GM12865 (cell line): ENCODE results near the gene GRID2.
"Not testable (repeated sequence)": the region's sequence is repeated elsewhere in the genome, so short reads cannot be mapped to it uniquely, and the experiment has no call there.

Source experiments
- DNase-seq: peaks from one replicate; pipeline ENCODE4 v3.0.0; 2010; ENCODE audit warnings: low read depth
- H3K4me3 ChIP-seq: 2 replicates; pipeline ENCODE4 v1.5.1; 2011; ENCODE audit warnings: mild to moderate bottlenecking, low read depth, low read length, control low read depth
- TF ChIP-seq, protein P1 (sequence below): IDR thresholded peaks from 2 replicates; pipeline ENCODE4 v1.5.1; 2011; ENCODE audit warnings: low read length, control low read depth, low read depth, inconsistent platforms; ENCODE audit not compliant: insufficient read depth; ENCODE audit errors: missing control alignments

Gene GRID2

DNA sequence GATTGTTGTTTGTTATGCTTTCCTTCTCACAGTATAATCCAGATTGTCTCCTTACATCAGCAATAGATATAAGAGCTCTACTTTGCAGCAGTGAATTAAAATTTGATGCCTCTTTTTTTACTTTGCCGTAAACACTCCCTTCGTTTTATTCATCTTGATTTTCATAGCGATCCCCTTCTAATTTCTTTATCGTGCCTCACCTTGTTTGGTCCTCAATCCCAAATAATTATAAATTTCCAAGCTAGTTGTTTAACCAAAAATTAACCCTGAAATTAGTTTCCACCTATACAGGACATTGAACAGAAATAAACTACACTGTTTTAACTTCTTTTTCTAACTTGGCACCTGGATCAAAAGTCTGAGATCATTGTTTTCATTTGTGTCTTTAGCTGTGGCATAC is 35.1 kb upstream of the GRID2 start:
- TF ChIP-seq, protein P1, sequence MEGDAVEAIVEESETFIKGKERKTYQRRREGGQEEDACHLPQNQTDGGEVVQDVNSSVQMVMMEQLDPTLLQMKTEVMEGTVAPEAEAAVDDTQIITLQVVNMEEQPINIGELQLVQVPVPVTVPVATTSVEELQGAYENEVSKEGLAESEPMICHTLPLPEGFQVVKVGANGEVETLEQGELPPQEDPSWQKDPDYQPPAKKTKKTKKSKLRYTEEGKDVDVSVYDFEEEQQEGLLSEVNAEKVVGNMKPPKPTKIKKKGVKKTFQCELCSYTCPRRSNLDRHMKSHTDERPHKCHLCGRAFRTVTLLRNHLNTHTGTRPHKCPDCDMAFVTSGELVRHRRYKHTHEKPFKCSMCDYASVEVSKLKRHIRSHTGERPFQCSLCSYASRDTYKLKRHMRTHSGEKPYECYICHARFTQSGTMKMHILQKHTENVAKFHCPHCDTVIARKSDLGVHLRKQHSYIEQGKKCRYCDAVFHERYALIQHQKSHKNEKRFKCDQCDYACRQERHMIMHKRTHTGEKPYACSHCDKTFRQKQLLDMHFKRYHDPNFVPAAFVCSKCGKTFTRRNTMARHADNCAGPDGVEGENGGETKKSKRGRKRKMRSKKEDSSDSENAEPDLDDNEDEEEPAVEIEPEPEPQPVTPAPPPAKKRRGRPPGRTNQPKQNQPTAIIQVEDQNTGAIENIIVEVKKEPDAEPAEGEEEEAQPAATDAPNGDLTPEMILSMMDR: no peak
- DNase-seq: no peak
- H3K4me3 ChIP-seq: no peak overlapping the region

DNA sequence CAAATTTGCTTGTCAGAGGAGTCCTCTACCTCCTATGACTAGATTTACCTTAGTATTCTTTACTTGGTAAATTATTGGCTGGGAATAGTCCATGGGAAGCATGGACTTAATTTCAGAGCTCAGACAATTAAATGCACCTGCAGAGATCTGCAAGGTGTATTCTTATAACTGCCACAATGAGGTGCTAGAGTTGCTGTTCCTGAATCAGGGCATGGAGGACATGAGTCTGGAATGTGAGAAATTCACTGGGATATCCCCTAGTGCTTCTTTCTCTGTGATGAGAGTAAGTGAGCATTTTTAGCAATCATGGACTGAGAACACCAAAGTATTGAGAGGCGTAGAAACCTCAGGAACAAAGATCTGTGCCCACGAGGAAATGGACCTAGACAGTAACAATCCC is 32.9 kb upstream of the GRID2 start:
- no peak for DNase-seq
- TF ChIP-seq, protein P1: no peak
- no peak overlapping the region for H3K4me3 ChIP-seq

DNA sequence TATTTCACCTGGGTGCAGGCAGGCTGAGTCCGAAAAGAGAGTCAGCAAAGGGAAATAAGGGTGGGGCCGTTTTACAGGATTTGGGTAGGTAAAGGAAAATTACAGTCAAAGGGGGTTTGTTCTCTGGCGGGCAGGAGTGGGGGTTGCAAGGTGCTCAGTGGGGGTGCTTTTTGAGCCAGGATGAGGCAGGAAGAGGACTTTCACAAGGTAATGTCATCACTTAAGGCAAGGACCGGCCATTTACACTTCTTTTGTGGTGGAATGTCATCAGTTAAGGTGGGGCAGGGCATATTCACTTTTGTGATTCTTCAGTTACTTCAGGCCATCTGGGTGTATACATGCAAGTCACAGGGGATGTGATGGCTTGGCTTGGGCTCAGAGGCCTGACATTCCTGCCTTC is 32.2 kb upstream of the GRID2 start:
- not testable (repeated sequence) for H3K4me3 ChIP-seq, DNase-seq

DNA sequence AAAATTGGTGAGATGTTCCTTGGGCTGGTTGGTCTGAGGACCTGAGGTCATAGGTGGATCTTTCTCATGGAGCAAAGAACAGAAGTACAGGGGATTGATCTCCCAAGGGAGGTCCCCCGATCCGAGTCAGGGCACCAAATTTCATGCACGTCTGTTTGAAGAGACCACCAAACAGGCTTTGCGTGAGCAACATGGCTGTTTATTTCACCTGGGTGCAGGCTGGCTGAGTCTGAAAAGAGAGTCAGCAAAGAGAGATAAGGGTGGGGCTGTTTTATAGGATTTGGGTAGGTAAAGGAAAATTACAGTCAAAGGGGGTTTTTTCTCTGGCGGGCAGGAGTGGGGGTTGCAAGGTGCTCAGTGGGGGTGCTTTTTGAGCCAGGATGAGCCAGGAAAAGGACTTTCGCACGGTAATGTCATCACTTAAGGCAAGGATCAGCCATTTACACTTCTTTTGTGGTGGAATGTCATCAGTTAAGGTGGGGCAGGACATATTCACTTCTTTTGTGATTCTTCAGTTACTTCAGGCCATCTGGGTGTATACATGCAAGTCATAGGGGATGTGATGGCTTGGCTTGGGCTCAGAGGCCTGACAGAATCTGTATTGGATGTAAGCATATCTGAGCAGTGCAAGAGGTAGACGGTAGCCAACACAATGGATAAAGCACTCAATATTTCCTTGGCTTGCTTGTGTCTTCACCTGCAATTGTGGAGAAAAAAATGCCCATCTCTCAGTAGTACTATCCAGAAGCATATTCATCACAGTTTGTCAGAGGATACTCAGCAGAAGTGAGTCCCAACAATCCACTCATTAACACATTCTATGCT is 26.5 kb upstream of the GRID2 start:
- not testable (repeated sequence) for DNase-seq, H3K4me3 ChIP-seq

DNA sequence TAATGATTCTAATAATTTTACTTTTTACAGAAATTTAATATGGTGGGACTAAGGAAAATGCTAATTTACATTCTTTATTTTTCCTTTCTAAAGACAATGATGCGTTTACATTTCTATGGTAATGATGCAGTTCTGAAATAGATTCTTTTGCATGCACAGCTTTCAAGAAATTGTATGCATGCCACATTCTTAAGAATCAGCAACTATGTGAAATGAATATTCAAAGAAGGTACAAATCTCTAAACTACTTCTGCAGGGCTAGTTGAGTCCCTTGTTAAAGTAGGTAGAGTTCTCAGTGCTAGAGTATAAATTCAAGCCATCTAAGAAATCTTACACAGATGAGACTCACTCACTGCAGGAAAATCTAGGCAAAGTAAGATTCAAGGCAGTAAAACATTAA is 24.5 kb upstream of the GRID2 start:
- DNase-seq: no peak
- TF ChIP-seq, protein P1: no peak
- H3K4me3 ChIP-seq: no peak overlapping the region

DNA sequence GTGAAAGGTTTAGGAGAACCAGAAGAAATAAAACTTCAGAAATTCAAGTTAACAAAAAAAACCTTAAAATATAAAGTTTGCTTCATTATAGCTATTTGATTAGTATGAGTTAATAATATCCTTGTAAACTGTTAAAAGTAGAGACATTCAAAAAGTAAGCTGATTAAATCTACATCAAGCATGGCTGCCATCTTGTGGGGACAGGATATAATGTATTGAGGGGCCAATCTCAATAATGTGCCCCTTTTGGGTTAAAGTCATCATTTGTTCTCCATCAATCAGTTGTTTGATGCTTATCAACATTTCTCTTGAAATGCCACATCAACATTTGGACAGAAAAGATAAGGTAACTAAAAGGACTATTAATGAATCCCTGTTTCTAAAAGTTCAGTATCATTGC is 4.6 kb upstream of the GRID2 start:
- TF ChIP-seq, protein P1: no peak
- no peak for DNase-seq
- H3K4me3 ChIP-seq: no peak overlapping the region

DNA sequence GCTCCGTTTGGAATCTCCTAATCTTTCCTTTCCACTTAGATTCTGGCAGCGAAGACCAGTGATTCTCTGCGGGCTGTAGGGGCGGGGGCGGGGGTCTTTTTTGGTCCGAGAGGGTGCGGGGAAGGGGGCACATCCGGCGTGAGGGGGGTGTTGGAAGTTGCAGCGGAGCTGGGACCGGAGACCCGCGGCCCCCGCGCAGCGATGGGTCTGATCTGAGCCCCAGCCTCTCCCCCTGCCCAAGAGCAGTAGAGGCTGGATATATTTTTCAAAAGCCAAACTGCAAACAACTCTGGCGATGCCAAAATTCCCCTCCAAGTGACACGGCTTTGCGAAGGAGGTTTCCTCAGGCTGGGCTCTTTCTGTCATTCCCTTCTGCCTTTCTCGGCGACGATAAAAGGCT is 355 bp downstream of the GRID2 start:
- TF ChIP-seq, protein P1: no peak
- H3K4me3 ChIP-seq: no peak overlapping the region

DNA sequence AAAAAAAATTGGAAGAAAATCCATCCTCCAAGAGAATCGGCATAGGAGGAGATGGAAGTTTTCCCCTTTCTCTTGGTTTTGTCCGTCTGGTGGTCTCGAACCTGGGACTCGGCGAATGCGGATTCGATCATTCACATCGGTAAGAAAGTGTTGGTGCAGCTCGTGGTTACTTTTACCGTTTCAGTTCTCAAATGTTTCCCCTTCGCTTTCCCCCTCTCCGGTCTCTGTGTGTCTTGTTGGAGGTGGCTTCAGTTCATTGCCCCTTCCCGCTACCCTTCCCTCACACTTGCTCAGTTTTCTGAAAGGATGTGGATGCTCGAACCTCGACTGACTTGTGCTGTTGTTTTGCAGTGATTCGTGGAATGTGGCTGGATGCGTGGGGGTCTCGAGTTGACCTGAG is 840 bp downstream of the GRID2 start:
- H3K4me3 ChIP-seq: no peak overlapping the region
- no peak for DNase-seq
- TF ChIP-seq, protein P1: no peak

More for the DNA sequence above, 355 bp downstream of the GRID2 start:
- no peak for DNase-seq
